Astrocyte of the spinal cord (primary cell): ENCODE results near the gene LINC00632.
A peak's percentile ranks its signal among the peaks of the same experiment; 100 is the strongest.

Experiments used
- DNase-seq: peaks from one replicate; pipeline ENCODE4 v3.0.0; 2011; ENCODE audit warnings: low read depth, low spot score
- H3K4me3 ChIP-seq: 2 replicates; pipeline ENCODE4 v1.5.1; 2011; ENCODE audit warnings: low read depth, mild to moderate bottlenecking, low read length, moderate library complexity
- in situ Hi-C: cut with HindIII; loops from 2 replicates; pipeline ENCODE4 v1.10.0; 2017; ENCODE audit warnings: low sequenced_read_pairs
- TF ChIP-seq, protein P1 (sequence below): IDR thresholded peaks from 2 replicates; pipeline ENCODE4 v1.5.1; 2012; ENCODE audit warnings: low read depth, mild to moderate bottlenecking, low read length, inconsistent platforms

Gene LINC00632

DNA sequence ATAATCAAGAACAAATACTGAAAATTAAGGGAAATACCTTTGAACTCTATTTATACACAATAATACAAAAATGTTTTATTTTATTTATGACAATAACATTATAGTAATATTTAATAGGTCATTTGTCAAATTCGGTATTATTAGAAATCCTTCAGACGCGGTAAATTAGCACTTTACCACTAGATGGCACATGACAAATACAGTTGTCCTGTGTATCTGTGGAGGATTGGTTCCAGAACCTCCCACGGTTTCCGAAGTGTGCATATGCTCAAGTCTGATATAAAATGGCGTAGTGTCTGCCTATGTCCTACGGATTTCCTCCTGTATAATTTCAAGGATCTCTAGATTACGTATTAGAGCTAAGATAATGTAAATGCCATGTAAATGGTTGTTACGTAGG is 8.1 kb upstream of the LINC00632 start:
- no peak overlapping the region for H3K4me3 ChIP-seq
- DNase-seq: peak; percentile 17
- TF ChIP-seq, protein P1, sequence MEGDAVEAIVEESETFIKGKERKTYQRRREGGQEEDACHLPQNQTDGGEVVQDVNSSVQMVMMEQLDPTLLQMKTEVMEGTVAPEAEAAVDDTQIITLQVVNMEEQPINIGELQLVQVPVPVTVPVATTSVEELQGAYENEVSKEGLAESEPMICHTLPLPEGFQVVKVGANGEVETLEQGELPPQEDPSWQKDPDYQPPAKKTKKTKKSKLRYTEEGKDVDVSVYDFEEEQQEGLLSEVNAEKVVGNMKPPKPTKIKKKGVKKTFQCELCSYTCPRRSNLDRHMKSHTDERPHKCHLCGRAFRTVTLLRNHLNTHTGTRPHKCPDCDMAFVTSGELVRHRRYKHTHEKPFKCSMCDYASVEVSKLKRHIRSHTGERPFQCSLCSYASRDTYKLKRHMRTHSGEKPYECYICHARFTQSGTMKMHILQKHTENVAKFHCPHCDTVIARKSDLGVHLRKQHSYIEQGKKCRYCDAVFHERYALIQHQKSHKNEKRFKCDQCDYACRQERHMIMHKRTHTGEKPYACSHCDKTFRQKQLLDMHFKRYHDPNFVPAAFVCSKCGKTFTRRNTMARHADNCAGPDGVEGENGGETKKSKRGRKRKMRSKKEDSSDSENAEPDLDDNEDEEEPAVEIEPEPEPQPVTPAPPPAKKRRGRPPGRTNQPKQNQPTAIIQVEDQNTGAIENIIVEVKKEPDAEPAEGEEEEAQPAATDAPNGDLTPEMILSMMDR: peak; percentile 39
- in situ Hi-C loops: no loop called here

GRCh38 chrX:140710710-140711109 is 1.2 kb downstream of the LINC00632 start:
- DNase-seq: peak; percentile 39
- TF ChIP-seq, protein P1: no peak
- in situ Hi-C loops: no loop called here
- peak overlapping the region; percentile 24 for H3K4me3 ChIP-seq

- no peak for DNase-seq
- TF ChIP-seq, protein P1: no peak
- in situ Hi-C loops: no loop called here
- no peak overlapping the region for H3K4me3 ChIP-seq
Measured at GRCh38 chrX:140711894-140712293, 2.3 kb downstream of the LINC00632 start.

- TF ChIP-seq, protein P1: no peak
- peak overlapping the region; percentile 28 for H3K4me3 ChIP-seq
- peak; percentile 82 for DNase-seq
- in situ Hi-C loops: no loop called here
Measured at GRCh38 chrX:140712413-140713173, 3.0 kb downstream of the LINC00632 start.

GRCh38 chrX:140713174-140713539 is 3.6 kb downstream of the LINC00632 start:
- in situ Hi-C loops: no loop called here
- TF ChIP-seq, protein P1: no peak
- H3K4me3 ChIP-seq: peak overlapping the region; percentile 28
- no peak for DNase-seq

DNA sequence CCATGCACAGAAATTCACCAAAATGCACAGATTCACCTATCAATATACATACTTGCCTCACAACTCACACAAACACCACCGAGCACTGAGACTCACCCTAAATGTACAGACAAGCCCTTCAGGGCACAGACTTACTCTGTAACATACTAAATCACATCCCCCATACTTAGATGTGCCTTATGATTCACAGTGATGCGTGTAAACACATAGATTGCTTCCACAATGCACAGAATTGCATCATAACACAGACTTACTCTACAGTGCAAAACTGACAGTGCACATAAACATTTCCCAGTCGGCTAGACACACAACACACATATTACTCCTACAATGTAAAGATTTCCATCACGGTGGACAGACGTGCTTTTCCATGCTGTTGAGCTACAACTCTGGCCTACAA is 6.2 kb downstream of the LINC00632 start:
- DNase-seq: no peak
- TF ChIP-seq, protein P1: no peak
- in situ Hi-C loops: no loop called here
- no peak overlapping the region for H3K4me3 ChIP-seq
